HepG2 (cell line): ENCODE data around the gene CNNM1. TPM values are rescaled to one million over a fixed set of nuclear protein-coding genes. Genes with fewer than 3 reads are reported as not detected.

Source experiments
- ATAC-seq: fragments of 200-7000 bp; cut with Tn5 transposase; 3 replicates; pipeline ENCODE4 v1.9.1; 2020; ENCODE audit warnings: mild to moderate bottlenecking, moderate library complexity
- BruUV-seq: library from RNA; stranded (reverse); fragments of 400-500 nt; replicated peaks from 2 replicates; lab custom pipeline; 2021; lab: Mats Ljungman, UMichigan
- CTCF ChIA-PET: fragments of 300-600 bp; formaldehyde crosslinking; extraction: SDS; loops from one replicate; lab custom pipeline; 2021; ENCODE audit warnings: low total read pairs, inconsistent platforms, low intra/inter-chr PET ratio; lab: Yijun Ruan, JAX
- POLR2A ChIA-PET: fragments of 350-600 bp; sonication (Branson Sonifier 250); formaldehyde crosslinking; loops from one replicate; lab custom pipeline; 2020; ENCODE audit warnings: antibody characterized with exemption, inconsistent platforms; lab: Yijun Ruan, JAX
- DNase-seq: peaks from one replicate; pipeline ENCODE4 v3.0.0-alpha.2; 2015; ENCODE audit warnings: low spot score
- FAIRE-seq: peaks from 3 replicates; lab custom pipeline; 2011; peaks lifted over from hg19 to GRCh38; lab: Jason Lieb, UNC
- H2AFZ ChIP-seq: one replicate; pipeline ENCODE4 v1.6.1; 2011; ENCODE audit warnings: low read length, inconsistent platforms
- H3K27ac ChIP-seq: fragments of 300-600 bp; 3 replicates; pipeline ENCODE4 v1.8.0; 2011; ENCODE audit warnings: mixed run types, mild to moderate bottlenecking, mixed read lengths, low read length, inconsistent platforms; ENCODE audit not compliant: insufficient read depth; ENCODE audit errors: extremely low read length
- H3K27me3 ChIP-seq, 2 experiments: fragments of 200-600 bp in 1 of 2; 2 replicates in 1 of 2; 3 replicates in 1 of 2; pipeline versions ENCODE4 v1.6.0 to v1.8.0; 2011; ENCODE audit warnings: low read length in 2 of 2, mild to moderate bottlenecking in 2 of 2, moderate library complexity in 2 of 2, inconsistent platforms in 1 of 2; ENCODE audit not compliant: insufficient read depth in 2 of 2, control insufficient read depth in 1 of 2
- H3K36me3 ChIP-seq, 2 experiments: fragments of 200-600 bp in 1 of 2; replicated peaks in 1 of 2; 2 replicates in 1 of 2; 3 replicates in 1 of 2; pipeline versions ENCODE4 v1.5.1 to v1.8.0; 2011; ENCODE audit warnings: low read length in 2 of 2, inconsistent platforms in 1 of 2; ENCODE audit not compliant: insufficient read depth in 2 of 2, control insufficient read depth in 1 of 2
- H3K4me1 ChIP-seq: 2 replicates; pipeline ENCODE4 v1.5.1; 2012; ENCODE audit warnings: low read length, inconsistent platforms; ENCODE audit not compliant: insufficient read depth
- H3K4me2 ChIP-seq: 2 replicates; pipeline ENCODE4 v1.6.0; 2011; ENCODE audit warnings: low read depth, low read length, inconsistent platforms
- H3K4me3 ChIP-seq, 3 experiments: fragments of 200-600 bp in 1 of 3; sonication (generic), shearing (Covaris generic) in 1 of 3; replicated peaks in 1 of 3; 2 replicates each; pipeline ENCODE4 v1.5.1; 2011 to 2016; ENCODE audit warnings: low read length in 3 of 3, inconsistent platforms in 2 of 3, low read depth in 2 of 3, mild to moderate bottlenecking in 2 of 3, control low read depth in 1 of 3, mixed read lengths in 1 of 3; ENCODE audit not compliant: insufficient read depth in 1 of 3
- H3K79me2 ChIP-seq: one replicate; pipeline ENCODE4 v1.6.1; 2011; ENCODE audit warnings: low read length, inconsistent platforms; ENCODE audit not compliant: insufficient read depth
- H3K9ac ChIP-seq: 2 replicates; pipeline ENCODE4 v1.6.0; 2011; ENCODE audit warnings: mild to moderate bottlenecking, low read depth, low read length, inconsistent platforms; ENCODE audit not compliant: insufficient read depth
- H3K9me3 ChIP-seq: 2 replicates; pipeline ENCODE4 v1.5.1; 2012; ENCODE audit warnings: mild to moderate bottlenecking, low read length
- H4K20me1 ChIP-seq: 2 replicates; pipeline ENCODE4 v1.6.0; 2011; ENCODE audit warnings: inconsistent platforms, mild to moderate bottlenecking, low read length, moderate library complexity; ENCODE audit not compliant: insufficient read depth
- ATM ChIP-seq: fragments of 450-650 bp; IDR thresholded peaks from 2 replicates; pipeline ENCODE4 v1.7.1; 2017; ENCODE audit warnings: mild to moderate bottlenecking, borderline replicate concordance
- CTCF ChIP-seq: sonication (generic); formaldehyde crosslinking; IDR thresholded peaks from 2 replicates; pipeline ENCODE4 v1.5.0; 2020; ENCODE audit warnings: mild to moderate bottlenecking, missing genetic modification reagents, moderate library complexity
- IKZF4 ChIP-seq: sonication (generic); formaldehyde crosslinking; IDR thresholded peaks from 2 replicates; pipeline ENCODE4 v1.5.1; 2020; ENCODE audit warnings: borderline replicate concordance, mild to moderate bottlenecking, low read depth, missing genetic modification reagents; ENCODE audit errors: not compliant biosample characterization
- KDM5A ChIP-seq: fragments of 200-600 bp; sonication (generic); IDR thresholded peaks from 2 replicates; pipeline ENCODE4 v1.7.0; 2018; ENCODE audit warnings: antibody characterized with exemption, mild to moderate bottlenecking, low read length, borderline replicate concordance
- MEF2D ChIP-seq: sonication (generic); formaldehyde crosslinking; IDR thresholded peaks from 2 replicates; pipeline ENCODE4 v1.5.1; 2020; ENCODE audit warnings: mild to moderate bottlenecking, missing genetic modification reagents
- POGZ ChIP-seq: sonication (generic); formaldehyde crosslinking; IDR thresholded peaks from 2 replicates; pipeline ENCODE4 v1.4.0; 2020; ENCODE audit warnings: mild to moderate bottlenecking, missing genetic modification reagents
- RAD21 ChIP-seq: fragments of 450-650 bp; formaldehyde crosslinking; IDR thresholded peaks from 2 replicates; pipeline ENCODE4 v1.5.0; 2020; ENCODE audit warnings: mild to moderate bottlenecking
- SRSF9 ChIP-seq: fragments of 200-400 bp; formaldehyde crosslinking; IDR thresholded peaks from 2 replicates; pipeline ENCODE4 v1.6.1; 2018; ENCODE audit warnings: borderline replicate concordance, mild to moderate bottlenecking, low read depth, low read length; ENCODE audit not compliant: insufficient read depth, poor library complexity, severe bottlenecking
- STAG1 ChIP-seq: sonication (generic); formaldehyde crosslinking; IDR thresholded peaks from 2 replicates; pipeline ENCODE4 v1.4.0; 2020; ENCODE audit warnings: missing genetic modification reagents
- SUZ12 ChIP-seq: fragments of 150-350 bp; IDR thresholded peaks from 2 replicates; pipeline ENCODE4 v1.6.1; 2014; ENCODE audit warnings: low read depth, low read length
- THAP11 ChIP-seq: IDR thresholded peaks from 2 replicates; pipeline ENCODE4 v1.6.1; 2016; ENCODE audit warnings: missing biosample characterization, missing genetic modification reagents
- ZBTB20 ChIP-seq: sonication (generic); formaldehyde crosslinking; IDR thresholded peaks from 2 replicates; pipeline ENCODE4 v1.8.1; 2023; ENCODE audit warnings: missing genetic modification reagents, low read depth, mild to moderate bottlenecking, borderline replicate concordance
- ZBTB21 ChIP-seq: sonication (generic); formaldehyde crosslinking; IDR thresholded peaks from 2 replicates; pipeline ENCODE4 v1.4.0; 2020; ENCODE audit warnings: missing genetic modification reagents
- ZNF30 ChIP-seq: sonication (generic); formaldehyde crosslinking; IDR thresholded peaks from 2 replicates; pipeline ENCODE4 v1.5.0; 2020; ENCODE audit warnings: mild to moderate bottlenecking, missing genetic modification reagents
- ZNF720 ChIP-seq: sonication (generic); formaldehyde crosslinking; IDR thresholded peaks from 2 replicates; pipeline ENCODE4 v1.4.0; 2020; ENCODE audit warnings: missing genetic modification reagents
- ZNF780A ChIP-seq: sonication (generic); formaldehyde crosslinking; IDR thresholded peaks from 2 replicates; pipeline ENCODE4 v1.8.0; 2022; ENCODE audit warnings: mild to moderate bottlenecking, missing genetic modification reagents, moderate library complexity
- WGBS: methylation state at CpG from one replicate; pipeline ENCODE4 v1.1.6; 2017; ENCODE audit warnings: low lambda C conversion rate; 5-methylcytosine and 5-hydroxymethylcytosine counted together
- in situ Hi-C: cut with HindIII; loops from 2 replicates; pipeline ENCODE4 v1.10.0; 2017; ENCODE audit warnings: low pct_unique_long_range_greater_than_20kb; ENCODE audit not compliant: extremely low pct_ligation_motif_present
- intact Hi-C: fragments of 100-400 bp; cut with micrococcal nuclease; formaldehyde crosslinking; loops from one replicate; pipeline ENCODE4 v1.10.0; 2022; ENCODE audit not compliant: unreplicated experiment
- polyA plus RNA-seq, 8 experiments: library from polyadenylated mRNA; depleted of rRNA in 3 of 8; stranded (reverse) in 7 of 8; unstranded in 1 of 8; fragments of >200 nt; fragmentation: Illumina TruSeq in 4 of 8; extraction: Trizol in 4 of 8; gene quantifications; 2 replicates each; pipeline versions ENCODE4 v1.2.1 to v1.2.3, GENCODE V29; 2011 to 2016; ENCODE audit warnings: low read depth in 4 of 8, missing spikeins in 1 of 8, mixed read lengths in 1 of 8; ENCODE audit not compliant: insufficient read depth in 1 of 8
- total RNA-seq, 5 experiments: library from RNA; depleted of rRNA; stranded (reverse); fragments of >200 nt; fragmentation: Illumina TruSeq; extraction: Trizol; gene quantifications; 2 replicates each; pipeline ENCODE4 v1.2.3, GENCODE V29; 2016; ENCODE audit warnings: low read depth in 1 of 5
- TF ChIP-seq, protein P1 (sequence below): sonication (generic); formaldehyde crosslinking; IDR thresholded peaks from 2 replicates; pipeline ENCODE4 v1.5.0; 2020; ENCODE audit warnings: mild to moderate bottlenecking, missing genetic modification reagents, borderline replicate concordance
- TF ChIP-seq, protein P2 (sequence below): sonication (generic); formaldehyde crosslinking; IDR thresholded peaks from 2 replicates; pipeline ENCODE4 v1.9.0; 2021; ENCODE audit warnings: missing genetic modification reagents, mild to moderate bottlenecking, borderline replicate concordance

CNNM1 gene
- total and polyA plus RNA-seq, 2 of the 13 experiments (the other 11 are each of a cell fraction or from before 2014, with no cell fraction given), result 4.3 to 9.6 TPM

DNA sequence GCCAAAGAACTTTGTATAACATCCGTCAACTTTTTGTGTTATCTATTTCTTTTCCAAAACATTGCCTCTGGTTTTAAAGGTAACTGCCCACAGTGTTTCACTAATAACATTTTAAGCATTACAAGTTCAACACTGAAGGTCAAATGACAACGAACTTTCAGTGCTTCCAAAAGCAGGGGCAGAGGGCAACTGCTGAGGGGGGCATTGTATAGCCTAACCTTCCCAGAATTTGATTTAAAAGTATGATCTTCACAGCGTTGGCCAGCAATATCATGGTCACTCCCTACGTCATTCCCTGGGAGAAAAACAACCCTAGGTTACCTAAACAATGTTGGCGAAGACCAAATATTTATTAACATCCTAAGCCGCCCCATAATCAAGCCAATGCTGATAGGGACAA is 103.7 kb downstream of the CNNM1 start (continued):
- TF ChIP-seq ATM (no peak), POGZ (CRISPR knock-in tag) (no peak)

- peak; percentile 72 for FAIRE-seq
- ChIA-PET CTCF (interaction anchor here (3.2 kb wide), 1 partner anchor 42 kb away, joined by 19 read pairs; no protein-coding TSS in a partner anchor), POLR2A (no interaction called here)
- H3K4me1 ChIP-seq, result peaks cover 36% of the 10 kb centered on the region
- H3K9ac ChIP-seq, result no peak overlapping the region
- H4K20me1 ChIP-seq, result no peaks in the 10 kb centered on the region; the same call in 1 of the 2 replicates
- H3K27me3 ChIP-seq, result no peaks in the 10 kb centered on the region; a peak in 1 of 5 replicates
- 7% methylated on average over 1 of the region's 1 CpG for WGBS
- H3K9me3 ChIP-seq, result no peaks in the 10 kb centered on the region
- intact Hi-C loops, result loop anchor here (1.0 kb wide), 1 partner anchor 41 kb away; no protein-coding TSS in a partner anchor
- no peak for DNase-seq
- in situ Hi-C loops, result loop anchor here (5.0 kb wide), 2 partner anchors 41 to 179 kb away; no protein-coding TSS in a partner anchor
- no peak for ATAC-seq
- H2AFZ ChIP-seq, result no peak overlapping the region
- no TSS peak for BruUV-seq
- no peak overlapping the region for H3K27ac ChIP-seq
- H3K4me2 ChIP-seq, result no peak overlapping the region; the same call in 1 of the 2 replicates
- H3K4me3 ChIP-seq, result no peak overlapping the region
- H3K36me3 ChIP-seq, result no peaks in the 10 kb centered on the region; a peak in 1 of 5 replicates
- peaks cover 34% of the 10 kb centered on the region for H3K79me2 ChIP-seq
- TF ChIP-seq CTCF (peak; percentile 57), ZNF720 (CRISPR knock-in tag) (no peak), THAP11 (no peak), IKZF4 (no peak), KDM5A (no peak), ZBTB20 (no peak), SRSF9 (no peak), ZBTB21 (CRISPR knock-in tag) (no peak), ZNF30 (CRISPR knock-in tag) (no peak), STAG1 (peak; percentile 52), SUZ12 (no peak), MEF2D (CRISPR knock-in tag) (no peak), RAD21 (CRISPR knock-in tag) (0 out of 2 replicates have a peak, but pooled peaks have one; percentile 31), ZNF780A (no peak)
- TF ChIP-seq, protein P1, sequence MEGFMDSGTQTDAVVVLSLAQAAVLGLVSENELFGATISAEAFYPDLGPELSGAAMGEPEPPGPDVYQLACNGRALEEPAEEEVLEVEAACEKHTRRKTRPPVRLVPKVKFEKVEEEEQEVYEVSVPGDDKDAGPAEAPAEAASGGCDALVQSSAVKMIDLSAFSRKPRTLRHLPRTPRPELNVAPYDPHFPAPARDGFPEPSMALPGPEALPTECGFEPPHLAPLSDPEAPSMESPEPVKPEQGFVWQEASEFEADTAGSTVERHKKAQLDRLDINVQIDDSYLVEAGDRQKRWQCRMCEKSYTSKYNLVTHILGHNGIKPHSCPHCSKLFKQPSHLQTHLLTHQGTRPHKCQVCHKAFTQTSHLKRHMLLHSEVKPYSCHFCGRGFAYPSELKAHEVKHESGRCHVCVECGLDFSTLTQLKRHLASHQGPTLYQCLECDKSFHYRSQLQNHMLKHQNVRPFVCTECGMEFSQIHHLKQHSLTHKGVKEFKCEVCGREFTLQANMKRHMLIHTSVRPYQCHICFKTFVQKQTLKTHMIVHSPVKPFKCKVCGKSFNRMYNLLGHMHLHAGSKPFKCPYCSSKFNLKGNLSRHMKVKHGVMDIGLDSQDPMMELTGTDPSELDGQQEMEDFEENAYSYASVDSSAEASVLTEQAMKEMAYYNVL (CRISPR knock-in tag), result no peak
- TF ChIP-seq, protein P2, sequence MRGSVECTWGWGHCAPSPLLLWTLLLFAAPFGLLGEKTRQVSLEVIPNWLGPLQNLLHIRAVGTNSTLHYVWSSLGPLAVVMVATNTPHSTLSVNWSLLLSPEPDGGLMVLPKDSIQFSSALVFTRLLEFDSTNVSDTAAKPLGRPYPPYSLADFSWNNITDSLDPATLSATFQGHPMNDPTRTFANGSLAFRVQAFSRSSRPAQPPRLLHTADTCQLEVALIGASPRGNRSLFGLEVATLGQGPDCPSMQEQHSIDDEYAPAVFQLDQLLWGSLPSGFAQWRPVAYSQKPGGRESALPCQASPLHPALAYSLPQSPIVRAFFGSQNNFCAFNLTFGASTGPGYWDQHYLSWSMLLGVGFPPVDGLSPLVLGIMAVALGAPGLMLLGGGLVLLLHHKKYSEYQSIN, result no peak
These were observed 104.3 kb downstream of the CNNM1 start for GRCh38 chr10:99433378-99434020.
